Uterus (tissue), 4 donors: Measurements from ENCODE around the gene ETV2. TPM values are rescaled to one million over a fixed set of nuclear protein-coding genes. Genes with fewer than 3 reads are reported as not detected.

ENCODE experiments used
- DNase-seq, 2 donors: peaks; one replicate each; pipeline ENCODE4 v3.0.0-alpha.2; 2019 to 2020
- H3K27ac ChIP-seq, 2 donors: fragments of 200-600 bp; sonication (generic); 1 replicate in 1 of 2; 2 replicates in 1 of 2; pipeline ENCODE4 v1.5.1; 2016 to 2018
- H3K27me3 ChIP-seq, 2 donors: fragments of 200-600 bp; sonication (generic); one replicate each; pipeline ENCODE4 v1.5.1; 2018 to 2019; ENCODE audit warnings: control low read depth in 1 of 2
- H3K36me3 ChIP-seq, 2 donors: fragments of 200-600 bp; sonication (generic); one replicate each; pipeline ENCODE4 v1.5.1; 2019; ENCODE audit warnings: control low read depth in 1 of 2
- H3K4me1 ChIP-seq, 2 donors: fragments of 200-600 bp; sonication (generic); one replicate each; pipeline ENCODE4 v1.5.1; 2018 to 2019; ENCODE audit warnings: control low read depth in 1 of 2
- H3K4me3 ChIP-seq, 2 donors: fragments of 200-600 bp; sonication (generic); 1 replicate in 1 of 2; 2 replicates in 1 of 2; pipeline ENCODE4 v1.5.1; 2018 to 2019; ENCODE audit warnings: mild to moderate bottlenecking in 1 of 2
- H3K9me3 ChIP-seq, 2 donors: fragments of 200-600 bp; sonication (generic); one replicate each; pipeline ENCODE4 v1.5.1; 2019; ENCODE audit warnings: control low read depth in 1 of 2
- CTCF ChIP-seq, 4 experiments: fragments of 200-600 bp in 2 of 4; fragments of 450-650 bp in 2 of 4; sonication (generic) in 2 of 4; IDR thresholded peaks; one replicate each; pipeline ENCODE4 v1.5.1; 2016 to 2019; ENCODE audit warnings: antibody characterized with exemption in 4 of 4, mild to moderate bottlenecking in 2 of 4, moderate library complexity in 1 of 4
- POLR2A ChIP-seq, 2 donors: fragments of 450-650 bp; IDR thresholded peaks; one replicate each; pipeline ENCODE4 v1.6.1; 2016; ENCODE audit warnings: antibody characterized with exemption in 2 of 2, mild to moderate bottlenecking in 1 of 2, moderate library complexity in 1 of 2
- intact Hi-C: fragments of 100-400 bp; cut with DNase I; formaldehyde crosslinking; loops from one replicate; pipeline ENCODE4 v1.15.1; 2023; ENCODE audit warnings: low total_unique reads
- total RNA-seq, 4 donors: library from RNA; depleted of rRNA in 3 of 4; stranded (reverse); fragments of >200 nt in 3 of 4; gene quantifications; one replicate each; pipeline versions ENCODE4 v1.1.0 to v1.2.4, GENCODE V29; 2014 to 2023
- donor health status: DM: yes; HTN: yes; CAD: no.

Gene ETV2
- total RNA-seq, 4 donors from 2014 or later, result 0.48 to 1.6 TPM; not detected in 2

- TF ChIP-seq CTCF (IDR thresholded peaks at IDR 0.05), result no peak
- no peak for TF ChIP-seq POLR2A (IDR thresholded peaks at IDR 0.05)
- H3K9me3 ChIP-seq, result no peaks in the 10 kb centered on the region
- DNase-seq, result no peak
- peaks cover 0 to 4% of the 10 kb centered on the region in 2 donors for H3K4me1 ChIP-seq
- intact Hi-C loops, result no loop called here
- H3K27me3 ChIP-seq, result no peaks in the 10 kb centered on the region
- H3K27ac ChIP-seq, result peak overlapping the region in 1 of 2 donors; percentile 82
- no peaks in the 10 kb centered on the region for H3K36me3 ChIP-seq
- H3K4me3 ChIP-seq, result peak overlapping the region; percentile 54 to 78
Measured at GRCh38 chr19:35612224-35612558, 29.4 kb upstream of the ETV2 start.

- H3K4me1 ChIP-seq, result peaks cover 0 to 4% of the 10 kb centered on the region in 2 donors
- no peaks in the 10 kb centered on the region for H3K27me3 ChIP-seq
- intact Hi-C loops, result no loop called here
- TF ChIP-seq CTCF (IDR thresholded peaks at IDR 0.05) (peak in 2 of 4 experiments; percentile 34 to 58), POLR2A (IDR thresholded peaks at IDR 0.05) (peak in 1 of 2 donors; percentile 59)
- DNase-seq, result peak; percentile 93 to 95
- no peaks in the 10 kb centered on the region for H3K36me3 ChIP-seq
- peak within 1 kb of the TSS; percentile 54 to 78 for H3K4me3 ChIP-seq
- no peaks in the 10 kb centered on the region for H3K9me3 ChIP-seq
- H3K27ac ChIP-seq, result peak within 1 kb of the TSS; percentile 68 to 82
Measured at GRCh38 chr19:35612559-35613321, 28.8 kb upstream of the ETV2 start, which contains the start of gene HAUS5. Gene HAUS5 (plus strand): TSS chr19:35612735. CDS start chr19:35612795, 60 bp downstream.

DNA sequence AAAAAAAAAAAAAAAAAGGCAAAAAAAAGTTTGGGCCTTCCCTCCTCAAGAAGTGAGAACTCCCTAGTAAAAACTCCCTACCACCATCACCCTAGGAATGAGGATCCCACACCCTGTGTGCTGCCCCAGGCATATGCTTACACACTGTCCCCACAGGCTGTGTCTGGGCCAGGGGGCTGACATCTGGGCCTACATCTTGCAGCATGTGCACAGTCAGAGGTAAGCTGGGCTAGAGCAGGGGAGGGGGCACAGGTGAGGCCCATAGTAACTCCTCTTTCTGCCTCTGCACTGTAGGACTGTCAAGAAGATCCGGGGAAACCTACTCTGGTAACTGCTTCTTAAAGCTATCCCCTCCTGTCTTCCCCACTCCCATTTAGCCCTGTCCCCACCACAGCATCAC, 28.0 kb upstream of the ETV2 start:
- Histone ChIP-seq H3K27ac (no peak overlapping the region), H3K9me3 (no peaks in the 10 kb centered on the region), H3K4me3 (no peak overlapping the region), H3K27me3 (no peaks in the 10 kb centered on the region), H3K4me1 (peaks cover 0 to 4% of the 10 kb centered on the region in 2 donors), H3K36me3 (no peaks in the 10 kb centered on the region)
- no peak for TF ChIP-seq CTCF (IDR thresholded peaks at IDR 0.05)
- TF ChIP-seq POLR2A (IDR thresholded peaks at IDR 0.05), result no peak
- no peak for DNase-seq
- intact Hi-C loops, result no loop called here

DNA sequence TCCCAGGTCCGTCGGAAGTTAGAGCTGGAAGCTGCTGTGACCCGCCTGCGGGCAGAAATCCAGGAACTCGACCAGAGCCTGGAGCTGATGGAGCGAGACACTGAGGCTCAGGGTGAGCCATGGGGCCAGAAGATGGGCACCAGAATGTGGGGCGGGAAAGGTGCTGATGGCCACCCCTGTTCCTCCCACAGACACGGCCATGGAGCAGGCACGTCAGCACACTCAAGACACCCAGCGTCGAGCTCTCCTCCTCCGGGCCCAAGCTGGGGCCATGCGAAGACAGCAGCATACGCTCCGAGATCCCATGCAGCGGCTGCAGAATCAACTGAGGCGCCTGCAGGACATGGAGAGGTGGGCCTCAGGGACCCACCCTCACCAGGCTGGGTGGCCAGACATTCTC, 26.5 kb upstream of the ETV2 start:
- H3K36me3 ChIP-seq, result no peaks in the 10 kb centered on the region
- intact Hi-C loops, result no loop called here
- no peak overlapping the region for H3K27ac ChIP-seq
- H3K4me1 ChIP-seq, result peaks cover 0 to 4% of the 10 kb centered on the region in 2 donors
- H3K4me3 ChIP-seq, result no peak overlapping the region
- TF ChIP-seq POLR2A (IDR thresholded peaks at IDR 0.05) (no peak), CTCF (IDR thresholded peaks at IDR 0.05) (no peak)
- H3K27me3 ChIP-seq, result no peaks in the 10 kb centered on the region
- no peak for DNase-seq
- no peaks in the 10 kb centered on the region for H3K9me3 ChIP-seq

DNA sequence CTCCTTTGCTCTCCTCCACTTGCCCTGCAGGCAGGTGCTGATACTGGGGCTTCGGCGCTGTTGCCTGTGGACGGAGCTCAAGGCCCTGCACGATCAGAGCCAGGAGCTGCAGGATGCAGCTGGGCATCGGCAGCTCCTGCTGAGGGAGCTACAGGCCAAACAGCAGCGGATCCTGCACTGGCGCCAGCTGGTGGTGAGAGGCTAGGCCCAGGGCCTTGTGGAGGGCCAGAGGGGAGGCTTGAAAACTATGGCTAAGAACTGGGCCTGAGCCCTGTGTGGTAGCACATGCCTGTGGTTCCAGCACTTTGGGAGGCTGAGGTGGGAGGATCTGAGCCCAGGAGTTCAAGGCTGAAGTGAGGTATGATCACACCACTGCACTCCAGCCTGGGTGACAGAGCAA, 22.7 kb upstream of the ETV2 start:
- Histone ChIP-seq H3K27ac (no peak overlapping the region), H3K27me3 (no peaks in the 10 kb centered on the region), H3K4me3 (no peak overlapping the region), H3K9me3 (no peaks in the 10 kb centered on the region), H3K36me3 (no peaks in the 10 kb centered on the region), H3K4me1 (no peaks in the 10 kb centered on the region)
- TF ChIP-seq POLR2A (IDR thresholded peaks at IDR 0.05) (no peak), CTCF (IDR thresholded peaks at IDR 0.05) (no peak)
- intact Hi-C loops, result no loop called here
- no peak for DNase-seq
